ENCODE results near the gene NUP153.

Gene NUP153

GRCh38 chr6:17703256-17703694, 3.5 kb downstream of the NUP153 start:
- TF ChIP-seq POU2F2 (IDR thresholded peaks at IDR 0.05; ENCODE audit: low read depth, low read length) (no peak), PAX5 (IDR thresholded peaks at IDR 0.05; ENCODE audit: insufficient read depth, low read length, severe bottlenecking) (no peak), POLR2AphosphoS5 (IDR thresholded peaks at IDR 0.05; ENCODE audit: low read depth, low read length) (no peak), SPI1 (IDR thresholded peaks at IDR 0.05; ENCODE audit: low read depth, low read length) (no peak), POLR2A (IDR thresholded peaks at IDR 0.05; ENCODE audit: low read depth, low read length) (no peak), TAF1 (IDR thresholded peaks at IDR 0.05; ENCODE audit: low read depth, low read length) (no peak)
- no peak for DNase-seq (ENCODE audit: insufficient read length, low spot score)
- FAIRE-seq = no peak

DNA sequence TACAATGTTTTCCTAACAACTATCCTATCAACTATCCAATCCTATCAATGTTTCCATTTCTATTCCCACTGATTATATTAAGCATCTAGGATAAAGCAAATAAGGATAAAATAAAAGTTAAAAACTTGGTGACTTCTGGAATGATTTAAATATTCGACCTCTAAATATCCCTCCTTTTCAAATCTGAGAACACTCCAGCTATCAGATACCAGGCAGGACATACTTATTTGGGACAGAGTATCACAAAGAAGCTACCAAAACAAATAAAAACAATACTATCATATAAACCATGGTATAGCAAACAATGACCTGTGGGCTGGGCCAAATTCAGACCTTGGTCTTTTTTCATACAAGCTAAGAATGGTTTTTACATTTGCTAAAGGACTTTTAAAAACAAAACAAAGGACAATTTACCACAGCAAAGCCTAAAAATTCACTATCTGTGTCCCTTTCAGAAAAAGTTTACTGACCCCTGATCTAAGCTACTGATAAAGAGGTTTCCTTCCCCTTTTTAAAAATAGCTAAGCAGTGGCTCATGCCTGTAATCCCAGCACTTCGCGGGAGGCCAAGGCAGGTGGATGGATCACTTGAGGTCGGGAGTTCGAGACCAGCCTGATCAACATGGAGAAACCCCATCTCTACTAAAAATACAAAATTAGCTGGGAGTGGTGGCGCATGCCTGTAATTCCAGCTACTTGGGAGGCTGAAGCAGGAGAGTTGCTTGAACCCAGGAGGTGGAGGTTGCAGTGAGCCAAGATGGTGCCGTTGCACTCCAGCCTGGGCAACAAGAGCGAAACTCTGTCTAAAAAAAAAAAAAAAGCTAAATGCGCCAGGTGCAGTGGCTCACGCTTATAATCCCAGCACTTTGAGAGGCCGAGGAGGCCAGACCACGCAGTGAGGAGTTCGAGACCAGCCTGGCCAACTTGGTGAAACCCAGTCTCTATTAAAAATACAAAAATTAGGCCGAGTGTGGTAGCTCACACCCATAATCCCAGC, 6.0 kb downstream of the NUP153 start:
- DNase-seq (ENCODE audit: insufficient read length, low spot score) = no peak
- no peak for TF ChIP-seq TAF1 (IDR thresholded peaks at IDR 0.05; ENCODE audit: low read depth, low read length)
- no peak for TF ChIP-seq POLR2A (IDR thresholded peaks at IDR 0.05; ENCODE audit: low read depth, low read length)
- no peak for TF ChIP-seq POLR2AphosphoS5 (IDR thresholded peaks at IDR 0.05; ENCODE audit: low read depth, low read length)
- no peak for TF ChIP-seq PAX5 (IDR thresholded peaks at IDR 0.05; ENCODE audit: insufficient read depth, low read length, severe bottlenecking)
- no peak for TF ChIP-seq SPI1 (IDR thresholded peaks at IDR 0.05; ENCODE audit: low read depth, low read length)
- TF ChIP-seq POU2F2 (IDR thresholded peaks at IDR 0.05; ENCODE audit: low read depth, low read length) = no peak
- no peak for FAIRE-seq

DNA sequence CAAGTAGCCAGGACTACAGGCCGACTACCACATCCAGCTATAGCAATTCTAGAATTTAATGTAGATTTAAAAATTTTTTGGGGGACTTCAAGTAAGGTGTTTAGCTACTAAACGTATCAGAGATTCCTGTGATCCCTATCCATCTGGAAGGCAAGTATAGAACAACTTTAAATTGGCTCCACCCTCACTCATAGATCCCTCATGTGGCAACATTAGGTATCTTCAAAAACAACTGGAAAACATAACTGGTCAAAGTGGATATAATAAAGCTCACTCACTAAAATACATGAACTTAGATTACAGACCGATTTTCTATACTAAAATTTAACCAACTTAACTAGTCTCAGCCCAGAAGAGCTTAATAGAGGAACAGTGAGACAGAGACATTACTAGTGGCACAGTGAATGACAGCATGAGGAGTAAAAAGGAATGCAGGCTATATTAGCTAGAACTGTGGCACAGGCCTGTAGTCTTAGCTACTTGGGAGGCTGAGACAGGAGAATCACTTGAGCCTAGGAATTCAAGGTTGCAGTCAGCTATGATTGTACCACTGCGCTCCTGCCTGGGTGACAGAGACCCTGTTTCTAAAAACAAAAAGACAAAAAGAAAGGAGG, 14.7 kb downstream of the NUP153 start:
- DNase-seq (ENCODE audit: insufficient read length, low spot score) (no peak), FAIRE-seq (no peak)
- no peak for TF ChIP-seq PAX5 (IDR thresholded peaks at IDR 0.05; ENCODE audit: insufficient read depth, low read length, severe bottlenecking)

- TF ChIP-seq SPI1 (IDR thresholded peaks at IDR 0.05; ENCODE audit: low read depth, low read length) (no peak), POU2F2 (IDR thresholded peaks at IDR 0.05; ENCODE audit: low read depth, low read length) (no peak), POLR2A (IDR thresholded peaks at IDR 0.05; ENCODE audit: low read depth, low read length) (no peak), PAX5 (IDR thresholded peaks at IDR 0.05; ENCODE audit: insufficient read depth, low read length, severe bottlenecking) (no peak), POLR2AphosphoS5 (IDR thresholded peaks at IDR 0.05; ENCODE audit: low read depth, low read length) (no peak)
- no peak for DNase-seq (ENCODE audit: insufficient read length, low spot score)
- no peak for FAIRE-seq
These were observed 18.2 kb downstream of the NUP153 start for GRCh38 chr6:17688481-17688880.

DNA sequence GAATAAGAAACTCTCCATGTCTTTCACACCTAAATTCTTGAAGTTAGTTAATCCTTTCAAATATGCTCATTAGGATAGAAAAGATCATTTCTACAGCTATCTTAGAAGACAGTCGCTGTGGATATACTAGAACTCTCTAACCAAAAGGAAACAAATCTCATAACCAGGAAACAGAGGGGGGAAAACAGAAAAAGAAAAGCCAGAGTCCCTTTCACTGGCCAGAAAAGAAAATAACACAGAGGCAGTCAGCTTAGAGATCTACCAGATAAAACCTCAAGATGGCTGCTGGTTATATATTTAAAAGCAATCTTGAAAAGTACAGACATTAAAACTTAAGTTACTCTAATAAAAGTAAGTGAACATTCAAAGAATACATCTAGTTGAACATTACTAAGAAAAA, 19.6 kb downstream of the NUP153 start:
- no peak for FAIRE-seq
- DNase-seq (ENCODE audit: insufficient read length, low spot score) = no peak
- TF ChIP-seq POLR2A (IDR thresholded peaks at IDR 0.05; ENCODE audit: low read depth, low read length) (no peak), POU2F2 (IDR thresholded peaks at IDR 0.05; ENCODE audit: low read depth, low read length) (no peak), POLR2AphosphoS5 (IDR thresholded peaks at IDR 0.05; ENCODE audit: low read depth, low read length) (no peak), TAF1 (IDR thresholded peaks at IDR 0.05; ENCODE audit: low read depth, low read length) (no peak), PAX5 (IDR thresholded peaks at IDR 0.05; ENCODE audit: insufficient read depth, low read length, severe bottlenecking) (no peak), SPI1 (IDR thresholded peaks at IDR 0.05; ENCODE audit: low read depth, low read length) (no peak)

- FAIRE-seq = no peak
- no peak for DNase-seq (ENCODE audit: insufficient read length, low spot score)
- no peak for TF ChIP-seq POU2F2 (IDR thresholded peaks at IDR 0.05; ENCODE audit: low read depth, low read length)
- TF ChIP-seq POLR2AphosphoS5 (IDR thresholded peaks at IDR 0.05; ENCODE audit: low read depth, low read length) = no peak
- TF ChIP-seq PAX5 (IDR thresholded peaks at IDR 0.05; ENCODE audit: insufficient read depth, low read length, severe bottlenecking) = no peak
- TF ChIP-seq TAF1 (IDR thresholded peaks at IDR 0.05; ENCODE audit: low read depth, low read length) = no peak
- TF ChIP-seq POLR2A (IDR thresholded peaks at IDR 0.05; ENCODE audit: low read depth, low read length) = no peak
- TF ChIP-seq SPI1 (IDR thresholded peaks at IDR 0.05; ENCODE audit: low read depth, low read length) = no peak
These were observed 22.6 kb downstream of the NUP153 start for GRCh38 chr6:17684134-17684533.

DNA sequence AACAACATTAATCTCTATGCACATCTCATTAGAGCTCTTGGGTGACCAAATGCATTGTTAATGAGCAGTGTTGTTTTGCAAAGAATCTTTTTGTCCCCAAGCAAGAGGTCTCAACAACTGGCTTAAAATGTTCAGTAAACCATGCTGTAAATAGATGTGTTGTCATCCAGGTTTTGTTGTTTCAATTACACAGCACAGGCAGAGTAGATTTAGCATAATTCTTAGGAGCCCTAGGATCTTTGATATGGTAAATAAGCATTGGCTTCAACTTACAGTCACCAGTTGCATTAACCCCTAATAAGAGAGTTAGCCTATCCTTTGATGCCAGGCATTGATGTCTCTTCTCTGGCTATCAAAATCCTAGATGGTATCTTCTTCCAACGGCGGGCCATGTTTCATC, 23.3 kb downstream of the NUP153 start:
- FAIRE-seq (no peak), DNase-seq (ENCODE audit: insufficient read length, low spot score) (no peak)
- no peak for TF ChIP-seq POLR2A (IDR thresholded peaks at IDR 0.05; ENCODE audit: low read depth, low read length)
- no peak for TF ChIP-seq POLR2AphosphoS5 (IDR thresholded peaks at IDR 0.05; ENCODE audit: low read depth, low read length)
- no peak for TF ChIP-seq POU2F2 (IDR thresholded peaks at IDR 0.05; ENCODE audit: low read depth, low read length)
- TF ChIP-seq SPI1 (IDR thresholded peaks at IDR 0.05; ENCODE audit: low read depth, low read length) = no peak
- TF ChIP-seq PAX5 (IDR thresholded peaks at IDR 0.05; ENCODE audit: insufficient read depth, low read length, severe bottlenecking) = no peak
- no peak for TF ChIP-seq TAF1 (IDR thresholded peaks at IDR 0.05; ENCODE audit: low read depth, low read length)

DNA sequence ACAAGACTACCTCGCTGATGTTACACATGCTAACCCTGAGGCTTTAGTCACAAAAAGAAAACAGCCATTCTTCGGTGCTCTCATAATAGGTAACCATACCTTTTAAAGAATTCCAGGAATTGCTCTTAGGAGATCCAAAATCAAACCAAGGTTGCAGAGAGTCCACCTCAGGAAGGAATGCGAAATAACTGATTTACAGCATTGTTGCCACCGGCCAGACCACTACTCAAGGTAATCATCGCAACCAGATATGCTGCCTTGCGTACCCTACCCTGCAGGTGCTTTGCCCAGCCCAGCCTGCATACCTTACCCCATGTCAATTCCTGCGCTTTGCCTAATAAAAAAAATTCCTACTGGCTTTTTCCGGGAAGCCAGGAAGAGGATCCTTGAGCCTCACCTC, 27.0 kb downstream of the NUP153 start:
- FAIRE-seq (no peak), DNase-seq (ENCODE audit: insufficient read length, low spot score) (no peak)
- TF ChIP-seq POLR2AphosphoS5 (IDR thresholded peaks at IDR 0.05; ENCODE audit: low read depth, low read length) = no peak
- no peak for TF ChIP-seq POU2F2 (IDR thresholded peaks at IDR 0.05; ENCODE audit: low read depth, low read length)
- TF ChIP-seq TAF1 (IDR thresholded peaks at IDR 0.05; ENCODE audit: low read depth, low read length) = no peak
- no peak for TF ChIP-seq PAX5 (IDR thresholded peaks at IDR 0.05; ENCODE audit: insufficient read depth, low read length, severe bottlenecking)
- no peak for TF ChIP-seq SPI1 (IDR thresholded peaks at IDR 0.05; ENCODE audit: low read depth, low read length)
- TF ChIP-seq POLR2A (IDR thresholded peaks at IDR 0.05; ENCODE audit: low read depth, low read length) = no peak

GRCh38 chr6:17677602-17678001, 29.1 kb downstream of the NUP153 start:
- DNase-seq (ENCODE audit: insufficient read length, low spot score) (no peak), FAIRE-seq (no peak)
- no peak for TF ChIP-seq PAX5 (IDR thresholded peaks at IDR 0.05; ENCODE audit: insufficient read depth, low read length, severe bottlenecking)
- TF ChIP-seq POLR2A (IDR thresholded peaks at IDR 0.05; ENCODE audit: low read depth, low read length) = no peak
- no peak for TF ChIP-seq POLR2AphosphoS5 (IDR thresholded peaks at IDR 0.05; ENCODE audit: low read depth, low read length)
